Activated CD4-positive, alpha-beta T cell treated with anti-CD3 and anti-CD28 coated beads, Interleukin-2, Interleukin-4, amounts not matched to agents 100 ng/mL and 50 ng/mL, durations not matched to agents 16 hours and 8 hours (primary cell): ENCODE results near the gene RCC2.

ENCODE experiments used
- DNase-seq: peaks from one replicate; pipeline ENCODE4 v3.0.0-alpha.2; 2020; ENCODE audit warnings: low spot score

Gene RCC2

DNA sequence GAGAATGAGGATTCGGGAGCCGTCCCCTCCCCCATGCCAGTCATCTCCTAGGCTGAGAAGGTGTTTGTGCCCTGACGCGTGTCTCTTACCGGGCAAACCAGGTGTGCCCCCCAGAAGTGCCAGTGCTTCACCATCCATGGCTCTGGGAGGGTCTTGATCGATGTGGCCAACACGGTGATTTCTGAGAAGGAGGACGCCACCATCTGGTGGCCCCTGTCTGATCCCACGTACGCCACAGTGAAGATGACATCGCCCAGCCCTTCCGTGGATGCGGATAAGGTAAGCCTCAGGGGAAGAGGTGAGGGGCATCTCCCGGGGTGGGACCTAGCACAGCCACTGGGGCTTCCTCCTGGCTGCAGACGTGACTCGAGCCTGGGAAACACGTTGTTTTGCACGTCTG, 66.5 kb downstream of the RCC2 start:
- DNase-seq = no peak

DNA sequence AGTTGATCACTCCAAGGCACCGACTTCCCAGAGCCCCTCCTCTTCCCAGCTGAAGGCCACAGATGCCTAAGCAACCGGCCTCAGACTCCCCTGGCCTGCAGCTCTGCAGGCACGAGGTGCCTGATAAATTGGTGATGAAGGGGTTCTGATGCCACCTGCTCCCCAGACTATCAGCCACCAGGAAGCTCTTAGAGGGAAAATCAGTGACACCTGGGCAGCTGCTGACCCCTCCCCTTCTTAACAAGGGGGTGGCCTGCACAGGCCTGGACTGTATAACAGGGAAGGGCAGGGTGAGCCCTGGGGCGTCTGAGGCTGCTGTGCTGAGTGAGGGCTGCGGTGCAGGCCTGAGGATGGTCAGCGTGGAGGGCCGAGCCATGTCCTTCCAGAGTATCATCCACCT, 67.6 kb downstream of the RCC2 start, which contains the start of gene PADI6:
TSS of gene PADI6 (plus strand) at position 301 of the 400 bp plus-strand sequence. CDS start at position 351, 50 bp downstream.
- no peak for DNase-seq

DNA sequence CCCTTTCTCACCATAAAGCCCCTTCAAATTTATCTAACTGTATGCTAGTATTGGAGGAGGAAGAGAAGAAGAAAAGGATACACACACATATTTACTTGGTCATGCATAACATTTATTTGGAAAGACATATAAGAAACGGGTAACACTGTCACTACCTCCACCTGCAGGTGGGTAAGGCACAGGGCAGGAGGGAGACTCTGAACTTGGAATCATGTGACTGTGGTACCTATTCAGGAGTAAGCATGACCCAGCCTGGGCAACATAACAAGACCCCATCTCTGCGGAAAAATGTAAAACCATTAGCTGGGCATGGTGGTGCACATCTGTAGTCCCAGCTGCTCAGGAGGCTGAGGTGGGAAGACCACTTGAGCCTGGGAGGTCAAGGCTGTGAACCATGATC, 68.9 kb downstream of the RCC2 start:
- DNase-seq = no peak

DNA sequence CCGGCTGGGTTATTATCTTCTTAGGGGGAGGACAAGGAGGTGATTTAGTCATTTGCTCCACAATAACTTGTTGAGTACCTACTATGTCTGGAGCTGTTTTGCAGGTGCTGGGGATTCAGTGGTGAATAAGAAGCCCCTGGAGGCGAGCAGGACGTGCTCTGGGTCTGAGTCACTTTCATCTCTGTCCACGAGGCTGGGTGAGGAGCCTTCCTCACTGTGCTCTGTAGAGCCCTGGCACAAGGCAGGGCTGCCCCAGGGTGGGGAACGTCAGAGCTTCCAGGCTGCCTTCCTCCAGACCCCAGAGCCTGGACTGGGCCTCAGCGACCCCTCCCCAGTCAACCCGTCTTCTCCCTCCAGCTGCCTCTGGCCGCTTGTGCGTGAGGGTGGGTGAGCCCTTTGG, 70.0 kb downstream of the RCC2 start:
- no peak for DNase-seq

DNA sequence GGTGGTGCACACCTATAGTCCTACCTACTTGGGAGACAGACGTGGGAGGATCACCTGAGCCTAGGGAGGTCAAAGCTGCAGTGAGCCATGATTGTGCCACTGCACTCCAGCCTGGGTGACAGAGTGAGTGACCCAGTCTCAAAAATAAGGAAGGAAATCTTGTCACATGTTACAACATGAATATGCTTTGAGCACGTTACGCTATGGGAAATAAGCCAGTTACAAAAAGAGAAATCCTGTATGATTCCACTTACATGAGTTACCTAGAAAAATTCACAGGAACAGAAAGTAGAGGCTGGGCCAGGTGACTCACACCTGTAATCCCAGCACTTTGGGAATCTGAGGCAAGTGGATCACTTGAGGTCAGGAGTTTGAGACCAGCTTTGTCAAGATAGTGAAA, 74.2 kb downstream of the RCC2 start:
- DNase-seq = no peak

DNA sequence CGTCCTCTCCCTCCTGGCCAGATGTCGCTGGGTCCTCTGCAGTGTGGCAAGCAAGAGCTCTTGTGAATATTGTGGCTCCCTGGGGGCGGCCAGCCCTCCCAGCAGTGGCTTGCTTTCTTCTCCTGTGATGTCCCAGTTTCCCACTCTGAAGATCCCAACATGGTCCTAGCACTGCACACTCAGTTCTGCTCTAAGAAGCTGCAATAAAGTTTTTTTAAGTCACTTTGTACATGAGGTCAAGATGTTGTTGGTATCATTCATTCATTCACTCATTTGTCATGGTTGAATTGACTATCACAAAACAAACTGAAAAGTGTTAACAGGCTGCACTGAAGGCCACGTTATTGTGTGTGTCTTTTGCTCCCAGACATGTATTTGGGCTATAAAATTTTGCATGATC, 75.7 kb downstream of the RCC2 start:
- DNase-seq = no peak

DNA sequence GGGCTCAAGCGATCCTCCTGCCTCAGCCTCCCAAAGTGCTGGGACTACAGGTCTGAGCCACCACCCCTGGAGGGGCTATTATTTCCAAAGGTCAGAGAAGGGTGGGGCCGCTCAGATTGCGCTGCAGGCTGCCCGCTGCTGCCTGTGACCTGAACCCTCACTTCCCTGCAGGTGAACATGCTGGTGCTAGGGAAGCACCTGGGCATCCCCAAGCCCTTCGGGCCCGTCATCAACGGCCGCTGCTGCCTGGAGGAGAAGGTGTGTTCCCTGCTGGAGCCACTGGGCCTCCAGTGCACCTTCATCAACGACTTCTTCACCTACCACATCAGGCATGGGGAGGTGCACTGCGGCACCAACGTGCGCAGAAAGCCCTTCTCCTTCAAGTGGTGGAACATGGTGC, 76.1 kb downstream of the RCC2 start:
- no peak for DNase-seq

DNA sequence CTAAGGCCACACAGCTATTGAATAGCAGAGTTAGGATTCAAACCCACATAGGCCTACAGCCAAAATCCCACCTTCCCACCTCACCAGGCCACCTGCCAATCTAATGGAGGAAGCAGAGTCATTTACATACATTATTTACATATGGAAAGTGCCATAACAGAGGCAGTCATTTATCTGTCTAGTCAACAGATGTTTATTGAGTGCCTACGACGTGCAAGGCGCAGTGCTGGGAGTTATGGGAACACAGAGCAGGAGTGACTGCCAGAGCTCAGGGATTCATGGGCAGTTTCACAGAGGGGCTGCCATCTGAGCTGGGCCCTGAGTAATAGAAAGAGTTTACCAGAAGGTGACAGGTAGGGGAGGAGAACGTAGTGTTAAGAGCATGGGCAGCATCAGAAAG, 77.8 kb downstream of the RCC2 start:
- no peak for DNase-seq

DNA sequence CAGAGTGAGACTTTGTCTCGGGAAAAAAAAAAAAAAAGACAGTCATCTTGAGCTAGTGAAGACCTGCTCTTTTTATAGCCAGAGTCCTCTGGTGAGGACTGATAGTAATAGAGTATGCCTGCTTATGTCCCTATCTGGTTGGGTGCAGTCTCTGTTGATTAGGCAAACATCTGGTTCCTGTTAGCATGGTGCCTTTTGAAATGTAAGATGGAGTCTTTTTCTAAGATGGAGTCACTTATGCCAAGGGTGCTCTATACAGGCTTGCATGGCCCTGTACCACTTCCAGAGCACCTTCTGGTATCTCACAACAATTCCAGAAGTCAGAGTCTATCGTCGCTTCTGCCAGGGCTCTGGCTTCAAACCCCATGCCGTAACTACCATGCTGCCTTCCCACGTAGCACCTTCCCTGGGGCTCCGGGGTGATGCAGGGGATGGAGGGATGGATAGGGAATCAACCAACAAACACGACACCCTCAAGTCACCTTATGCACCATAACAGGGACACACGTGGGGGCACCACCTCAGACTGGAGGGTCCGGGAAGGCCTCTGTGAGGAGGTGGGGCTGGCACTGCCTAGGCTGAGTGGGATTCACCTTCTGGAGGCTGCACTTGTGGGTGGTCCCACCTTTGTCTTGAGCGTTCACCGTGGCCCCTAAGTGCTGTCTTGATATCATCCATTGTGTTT, 79.1 kb downstream of the RCC2 start:
- no peak for DNase-seq

DNA sequence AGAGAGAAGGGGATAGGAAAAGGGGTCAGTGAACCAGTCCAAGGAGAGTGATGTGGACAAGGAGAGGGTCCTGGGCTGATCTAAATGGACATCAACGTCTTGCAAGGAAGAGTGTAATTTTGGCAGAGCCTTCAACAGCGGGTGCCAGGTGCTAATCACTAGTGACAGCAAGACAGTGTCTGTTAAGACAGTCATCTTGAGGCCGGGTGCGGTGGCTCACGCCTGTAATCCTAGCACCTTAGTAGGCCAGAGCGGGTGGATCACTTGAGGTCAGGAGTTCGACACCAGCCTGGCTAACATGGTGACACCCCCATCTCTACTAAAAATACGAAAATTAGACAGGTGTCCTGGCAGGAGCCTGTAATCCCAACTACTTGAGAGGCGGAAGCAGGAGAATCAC, 79.7 kb downstream of the RCC2 start:
- DNase-seq = no peak

DNA sequence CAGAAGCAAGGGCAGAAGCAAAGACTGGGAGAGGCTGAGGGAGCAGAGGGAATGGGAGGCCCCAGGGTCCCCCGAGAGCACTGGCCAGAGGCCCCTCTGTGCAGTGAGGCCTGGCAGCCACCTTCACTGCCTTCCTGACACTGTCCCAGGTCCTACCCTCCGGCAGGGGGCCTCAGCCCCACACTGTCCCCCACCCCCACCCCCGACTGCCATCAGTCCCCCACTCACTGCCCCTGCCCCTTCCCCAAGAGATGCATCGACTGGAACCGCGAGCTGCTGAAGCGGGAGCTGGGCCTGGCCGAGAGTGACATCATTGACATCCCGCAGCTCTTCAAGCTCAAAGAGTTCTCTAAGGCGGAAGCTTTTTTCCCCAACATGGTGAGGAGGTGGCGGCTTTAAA, 80.4 kb downstream of the RCC2 start:
- DNase-seq = no peak

DNA sequence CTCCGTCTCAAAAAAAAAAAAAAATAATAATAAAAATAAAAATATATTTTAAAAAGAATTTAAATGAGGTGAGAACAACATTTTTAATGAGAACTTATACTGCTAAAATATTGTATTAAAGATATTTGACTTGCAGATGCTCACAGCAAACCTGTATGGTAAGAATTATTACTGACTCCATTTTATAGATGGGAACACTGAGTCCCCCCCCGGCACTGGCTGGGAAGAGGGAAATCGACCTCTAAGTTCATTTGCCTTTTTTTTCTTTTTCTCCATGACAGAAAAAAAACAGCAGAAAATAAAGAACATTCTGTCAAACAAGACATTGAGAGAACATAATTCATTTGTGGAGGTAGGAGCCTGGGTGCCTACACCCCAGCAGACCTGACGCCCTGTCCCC, 80.9 kb downstream of the RCC2 start:
- DNase-seq = no peak
